B cell (primary cell): ENCODE results near the gene TMEM14A. TPM values are rescaled to one million over a fixed set of nuclear protein-coding genes. Genes with fewer than 3 reads are reported as not detected.

Source experiments
- ATAC-seq: fragments of 200-7000 bp; cut with Tn5 transposase; one replicate; pipeline ENCODE4 v1.10.0; 2021; ENCODE audit warnings: low read depth, mild to moderate bottlenecking, moderate number of reproducible peaks, moderate library complexity
- CTCF ChIA-PET: fragments of 350-600 bp; sonication (Branson Sonifier 250); formaldehyde crosslinking; loops from one replicate; lab custom pipeline; 2021; ENCODE audit warnings: antibody characterized with exemption, inconsistent platforms; lab: Charles Lee
- POLR2A ChIA-PET: fragments of 350-600 bp; sonication (Branson Sonifier 250); formaldehyde crosslinking; loops from one replicate; lab custom pipeline; 2021; ENCODE audit warnings: antibody characterized with exemption; lab: Charles Lee
- DNase-seq: peaks from one replicate; pipeline ENCODE4 v3.0.0; 2013
- H2AFZ ChIP-seq: 2 replicates; pipeline ENCODE4 v1.6.1; 2012; ENCODE audit warnings: mild to moderate bottlenecking, low read depth, low read length; ENCODE audit not compliant: insufficient read depth, poor library complexity, severe bottlenecking
- H3K27ac ChIP-seq, 2 donors: 1 replicate in 1 of 2; 2 replicates in 1 of 2; pipeline ENCODE4 v1.5.1; 2012 to 2013; ENCODE audit warnings: low read length in 2 of 2, mild to moderate bottlenecking in 2 of 2, moderate library complexity in 1 of 2
- H3K27me3 ChIP-seq, 4 experiments: fragments of 200-600 bp in 1 of 4; sonication (generic) in 1 of 4; replicated peaks in 1 of 4; 1 replicate in 2 of 4; 2 replicates in 2 of 4; pipeline versions ENCODE4 v1.6.1 to v1.7.0; 2013 to 2016; ENCODE audit warnings: low read length in 3 of 4, mild to moderate bottlenecking in 2 of 4, mixed read lengths in 1 of 4, moderate library complexity in 1 of 4; ENCODE audit not compliant: insufficient read depth in 4 of 4, control insufficient read depth in 3 of 4; ENCODE audit errors: control extremely low read depth in 1 of 4
- H3K36me3 ChIP-seq, 2 experiments: replicated peaks in 1 of 2; 1 replicate in 1 of 2; 2 replicates in 1 of 2; pipeline versions ENCODE4 v1.6.1 to v1.7.1; 2013; ENCODE audit warnings: low read length in 1 of 2; ENCODE audit not compliant: insufficient read depth in 2 of 2, control insufficient read depth in 1 of 2; ENCODE audit errors: control extremely low read depth in 1 of 2, extremely low read depth in 1 of 2
- H3K4me1 ChIP-seq, 2 donors: fragments of 200-600 bp in 1 of 2; sonication (generic) in 1 of 2; 1 replicate in 1 of 2; 2 replicates in 1 of 2; pipeline versions ENCODE4 v1.5.1 to v1.6.1; 2013 to 2017; ENCODE audit warnings: low read length in 2 of 2; ENCODE audit not compliant: control insufficient read depth in 2 of 2, insufficient read depth in 2 of 2
- H3K4me2 ChIP-seq: replicated peaks from 2 replicates; pipeline ENCODE3; 2012; ENCODE audit warnings: mild to moderate bottlenecking, low read depth, low read length; ENCODE audit not compliant: poor library complexity, severe bottlenecking
- H3K4me3 ChIP-seq, 5 experiments: fragments of 200-600 bp in 1 of 5; sonication (generic) in 1 of 5; 1 replicate in 3 of 5; 2 replicates in 2 of 5; pipeline versions ENCODE4 v1.5.1 to v1.7.0; 2011 to 2016; ENCODE audit warnings: low read length in 4 of 5, mild to moderate bottlenecking in 4 of 5, low read depth in 2 of 5, control low read depth in 1 of 5, moderate library complexity in 1 of 5; ENCODE audit not compliant: insufficient read depth in 1 of 5; ENCODE audit errors: control extremely low read depth in 1 of 5, extremely low read depth in 1 of 5
- H3K79me2 ChIP-seq: fragments of 200-600 bp; sonication (generic); one replicate; pipeline ENCODE4 v1.6.0; 2016; ENCODE audit warnings: low read length; ENCODE audit not compliant: control insufficient read depth, insufficient read depth
- H3K9ac ChIP-seq: fragments of 200-600 bp; sonication (generic); 2 replicates; pipeline ENCODE4 v1.6.1; 2017; ENCODE audit warnings: mild to moderate bottlenecking, low read length, moderate library complexity
- H3K9me3 ChIP-seq, 3 donors: one replicate each; pipeline versions ENCODE4 v1.6.1 to v1.7.1; 2013; ENCODE audit warnings: low read length in 2 of 3; ENCODE audit not compliant: control insufficient read depth in 2 of 3, insufficient read depth in 1 of 3; ENCODE audit errors: control extremely low read depth in 1 of 3
- H4K20me1 ChIP-seq: 2 replicates; pipeline ENCODE4 v1.6.0; 2012; ENCODE audit warnings: mild to moderate bottlenecking, low read length; ENCODE audit not compliant: insufficient read depth, control insufficient read depth, poor library complexity, severe bottlenecking
- H3K27ac Mint-ChIP-seq: one replicate; pipeline ENCODE4 v1.8.0; 2021; ENCODE audit warnings: mixed read lengths
- H3K27me3 Mint-ChIP-seq: one replicate; pipeline ENCODE4 v1.8.0; 2021; ENCODE audit warnings: mixed read lengths
- H3K4me1 Mint-ChIP-seq: one replicate; pipeline ENCODE4 v1.8.0; 2021; ENCODE audit warnings: mixed read lengths
- H3K4me3 Mint-ChIP-seq: one replicate; pipeline ENCODE4 v1.8.0; 2021; ENCODE audit warnings: mixed read lengths
- H3K9me3 Mint-ChIP-seq: one replicate; pipeline ENCODE4 v1.8.0; 2022; ENCODE audit warnings: mixed read lengths; ENCODE audit not compliant: insufficient read depth
- EZH2 ChIP-seq: IDR thresholded peaks from 2 replicates; pipeline ENCODE4 v1.6.1; 2012; ENCODE audit warnings: borderline replicate concordance, low read depth, mild to moderate bottlenecking, moderate library complexity, low read length; ENCODE audit not compliant: insufficient read depth, poor library complexity, severe bottlenecking
- WGBS: methylation state at CpG from one replicate; pipeline ENCODE4 v1.1.5; 2013; ENCODE audit warnings: missing lambda C conversion rate; ENCODE audit not compliant: insufficient coverage; 5-methylcytosine and 5-hydroxymethylcytosine counted together
- intact Hi-C: fragments of 100-400 bp; cut with micrococcal nuclease; formaldehyde crosslinking; loops from one replicate; pipeline ENCODE4 v1.10.0; 2022
- polyA plus RNA-seq: library from polyadenylated mRNA; depleted of rRNA; stranded (reverse); fragments of >200 nt; gene quantifications from 2 replicates; pipeline ENCODE4 v1.2.3, GENCODE V29; 2012
- total RNA-seq, 2 donors: library from RNA; stranded (reverse); fragments of 120-200 nt in 1 of 2; gene quantifications; 1 replicate in 1 of 2; 2 replicates in 1 of 2; pipeline versions ENCODE4 v1.2.3 to v1.2.4, GENCODE V29; 2013 to 2022
- TF ChIP-seq, protein P1 (sequence below): fragments of 200-600 bp; IDR thresholded peaks from one replicate; pipeline ENCODE4 v1.8.0; 2022; ENCODE audit warnings: antibody characterized with exemption, mild to moderate bottlenecking

TMEM14A gene
- total and polyA plus RNA-seq, 2 donors (not counting 1 experiment from before 2014, with no cell fraction given) = 5.2 to 9.5 TPM

DNA sequence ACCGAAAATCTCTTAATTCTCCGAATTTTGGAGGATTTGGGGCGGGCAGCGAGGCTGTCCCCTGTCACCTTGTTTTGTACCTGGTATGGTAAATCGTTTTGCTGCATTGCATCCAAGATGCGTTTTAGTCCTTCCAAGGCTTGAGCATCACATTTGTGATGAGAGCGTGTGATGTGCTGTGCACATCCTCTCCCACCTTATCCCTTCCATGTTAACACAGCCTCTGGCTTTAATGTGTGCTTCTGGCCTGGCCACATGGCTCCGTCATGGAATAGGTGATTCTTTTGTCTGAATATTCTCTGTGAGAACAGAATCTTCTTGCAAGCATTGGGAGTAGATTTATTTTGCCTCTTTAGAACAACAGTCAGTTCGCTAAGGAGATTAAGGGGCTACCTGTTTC, 763 bp downstream of the TMEM14A start:
- no peaks in the 10 kb centered on the region for H4K20me1 ChIP-seq
- peak overlapping the region; percentile 95 for H2AFZ ChIP-seq
- H3K4me1 ChIP-seq = peaks cover 20 to 23% of the 10 kb centered on the region in 2 donors
- H3K27me3 ChIP-seq = no peaks in the 10 kb centered on the region
- TF ChIP-seq EZH2 = no peak
- TF ChIP-seq, protein P1, sequence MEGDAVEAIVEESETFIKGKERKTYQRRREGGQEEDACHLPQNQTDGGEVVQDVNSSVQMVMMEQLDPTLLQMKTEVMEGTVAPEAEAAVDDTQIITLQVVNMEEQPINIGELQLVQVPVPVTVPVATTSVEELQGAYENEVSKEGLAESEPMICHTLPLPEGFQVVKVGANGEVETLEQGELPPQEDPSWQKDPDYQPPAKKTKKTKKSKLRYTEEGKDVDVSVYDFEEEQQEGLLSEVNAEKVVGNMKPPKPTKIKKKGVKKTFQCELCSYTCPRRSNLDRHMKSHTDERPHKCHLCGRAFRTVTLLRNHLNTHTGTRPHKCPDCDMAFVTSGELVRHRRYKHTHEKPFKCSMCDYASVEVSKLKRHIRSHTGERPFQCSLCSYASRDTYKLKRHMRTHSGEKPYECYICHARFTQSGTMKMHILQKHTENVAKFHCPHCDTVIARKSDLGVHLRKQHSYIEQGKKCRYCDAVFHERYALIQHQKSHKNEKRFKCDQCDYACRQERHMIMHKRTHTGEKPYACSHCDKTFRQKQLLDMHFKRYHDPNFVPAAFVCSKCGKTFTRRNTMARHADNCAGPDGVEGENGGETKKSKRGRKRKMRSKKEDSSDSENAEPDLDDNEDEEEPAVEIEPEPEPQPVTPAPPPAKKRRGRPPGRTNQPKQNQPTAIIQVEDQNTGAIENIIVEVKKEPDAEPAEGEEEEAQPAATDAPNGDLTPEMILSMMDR = no peak
- Mint-ChIP-seq H3K4me1 (peaks cover 40% of the 10 kb centered on the region), H3K27me3 (no peaks in the 10 kb centered on the region), H3K4me3 (peak overlapping the region; percentile 91), H3K9me3 (no peaks in the 10 kb centered on the region), H3K27ac (peak overlapping the region; percentile 16)
- H3K36me3 ChIP-seq = no peaks in the 10 kb centered on the region
- no peak for ATAC-seq
- intact Hi-C loops = loop anchor here (1.0 to 5.0 kb wide), 5 partner anchors 8 to 1126 kb away; partner anchors contain the start of genes GSTA4, LRRC1 and MCM3
- H3K79me2 ChIP-seq = peaks cover 5% of the 10 kb centered on the region
- H3K4me3 ChIP-seq = peak overlapping the region in 4 of 5 experiments; percentile 62 to 86 (median 70)
- DNase-seq = no peak
- ChIA-PET CTCF (interaction anchor here (0.8 to 1.5 kb wide), 5 partner anchors 9 to 408 kb away, joined by 3 to 7 read pairs (median 5); no protein-coding TSS in a partner anchor), POLR2A (no interaction called here)
- H3K4me2 ChIP-seq = peak overlapping the region; percentile 81
- no peaks in the 10 kb centered on the region for H3K9me3 ChIP-seq
- no peak overlapping the region for H3K27ac ChIP-seq
- H3K9ac ChIP-seq = peak overlapping the region; percentile 70
- WGBS = 71% methylated on average over 6 of the region's 9 CpGs

DNA sequence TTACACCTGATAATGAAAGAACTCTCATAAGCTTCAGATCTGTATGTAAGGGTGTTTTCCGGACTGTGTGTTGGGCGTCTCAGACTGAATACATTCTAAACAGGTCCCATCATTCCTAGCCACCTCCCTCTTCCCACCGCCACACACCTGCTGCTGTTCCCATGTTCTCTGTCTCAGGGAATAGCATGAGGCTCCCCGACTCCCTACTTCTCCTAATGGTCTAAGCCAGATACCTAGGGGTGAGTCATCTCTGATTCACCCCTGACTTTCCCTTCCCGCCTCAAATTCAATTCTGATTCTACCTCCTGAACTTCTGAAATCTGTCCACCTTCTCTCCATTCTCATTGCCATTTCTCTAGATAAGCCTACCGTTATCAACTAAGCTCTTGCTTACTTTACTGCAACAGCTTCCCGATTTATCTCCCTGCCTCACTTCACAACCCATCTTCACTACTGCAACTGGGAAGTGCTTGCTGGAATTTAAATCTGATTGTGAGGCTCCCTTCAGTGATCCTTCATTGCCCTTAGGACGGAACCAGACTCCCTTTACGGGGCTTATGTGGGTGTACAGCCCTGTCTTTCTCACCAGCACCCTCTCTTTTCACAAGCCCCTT, 1.6 kb downstream of the TMEM14A start:
- H3K27ac Mint-ChIP-seq = no peak overlapping the region
- no peak overlapping the region for H3K4me2 ChIP-seq
- CTCF ChIA-PET = interaction anchor here (0.8 to 1.5 kb wide), 3 partner anchors 10 to 409 kb away, joined by 3 to 7 read pairs (median 5); no protein-coding TSS in a partner anchor

More for the DNA sequence above, 1.6 kb downstream of the TMEM14A start:
- intact Hi-C loops = loop anchor here (5.0 kb wide), 1 partner anchor 1125 kb away; the partner anchor contains the start of gene LRRC1
- Histone ChIP-seq H3K27me3 (no peaks in the 10 kb centered on the region), H3K4me1 (peaks cover 16 to 20% of the 10 kb centered on the region in 2 donors), H2AFZ (no peak overlapping the region), H4K20me1 (no peaks in the 10 kb centered on the region), H3K4me3 (no peak overlapping the region), H3K27ac (no peak overlapping the region), H3K36me3 (no peaks in the 10 kb centered on the region), H3K9me3 (no peaks in the 10 kb centered on the region), H3K9ac (no peak overlapping the region), H3K79me2 (peaks cover 5% of the 10 kb centered on the region)
- TF ChIP-seq EZH2 = no peak
- TF ChIP-seq, protein P1 = no peak
- POLR2A ChIA-PET = no interaction called here
- Mint-ChIP-seq H3K4me1 (peaks cover 36% of the 10 kb centered on the region), H3K9me3 (no peaks in the 10 kb centered on the region), H3K4me3 (peak overlapping the region; percentile 65), H3K27me3 (no peaks in the 10 kb centered on the region)
- no peak for ATAC-seq
- WGBS = 93% methylated on average over 6 of the region's 9 CpGs
- DNase-seq = no peak
